Islet of Langerhans (tissue), 1 donor: ENCODE measurements around the gene PLPP4.

Source experiments
- FAIRE-seq: peaks from one replicate; lab custom pipeline; 2011; peaks lifted over from hg19 to GRCh38; lab: Jason Lieb, UNC

Gene PLPP4

DNA sequence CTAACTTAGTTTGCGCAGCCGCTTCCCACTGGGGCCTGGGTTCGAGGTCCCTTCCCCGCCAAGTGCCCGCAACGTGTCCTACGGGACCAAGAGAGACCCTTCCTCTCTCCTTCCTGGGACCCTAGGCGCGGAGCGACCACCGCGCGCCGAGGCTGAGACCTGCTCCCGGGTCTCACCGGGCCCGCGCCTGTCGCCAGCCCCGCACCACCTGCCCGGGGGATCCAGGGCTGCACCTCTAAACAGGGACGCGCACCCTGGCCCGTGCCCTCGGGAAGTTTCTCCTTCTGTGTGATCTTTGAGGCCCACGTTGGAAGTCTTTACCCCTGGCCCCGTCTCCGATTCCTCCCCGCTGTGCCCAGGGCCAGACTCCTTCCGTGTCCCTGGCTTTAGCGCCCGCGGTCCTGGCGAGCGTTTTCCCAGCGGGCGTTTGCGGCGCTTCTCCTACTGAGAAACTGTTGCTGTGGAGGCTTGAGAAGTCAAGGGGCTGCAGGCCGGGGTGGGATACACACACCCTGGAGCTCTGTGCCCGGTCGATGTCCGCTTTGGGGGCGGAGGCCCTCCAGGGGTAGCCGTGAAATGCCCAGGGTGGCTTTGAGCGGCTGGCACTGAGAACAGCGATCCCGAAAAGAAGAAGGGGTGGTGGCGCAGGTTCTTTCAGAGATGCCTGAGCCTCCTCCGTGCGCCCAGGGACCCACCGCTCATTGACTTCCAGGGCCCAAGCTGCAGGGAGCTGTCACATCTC is 575 bp downstream of the PLPP4 start:
- no peak for FAIRE-seq

DNA sequence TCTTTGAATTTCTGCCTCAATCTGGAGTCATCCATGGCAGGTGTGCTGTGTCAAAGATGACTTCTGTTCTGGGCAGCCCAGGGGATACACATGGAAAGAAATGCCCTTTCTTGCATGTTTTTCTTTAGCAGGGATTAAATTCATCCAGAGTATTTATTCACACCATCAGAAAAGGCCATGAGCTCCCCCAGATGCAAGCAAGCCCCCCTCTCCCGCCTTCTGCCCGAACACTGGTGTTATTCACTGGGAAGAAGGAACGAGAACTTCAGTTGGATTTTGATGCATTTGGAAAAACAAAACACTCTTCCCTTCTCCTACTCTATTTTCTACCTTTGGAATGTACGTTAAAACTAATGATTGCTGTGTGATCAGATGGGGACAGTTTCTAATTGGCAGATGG is 1.4 kb downstream of the PLPP4 start:
- FAIRE-seq = no peak

DNA sequence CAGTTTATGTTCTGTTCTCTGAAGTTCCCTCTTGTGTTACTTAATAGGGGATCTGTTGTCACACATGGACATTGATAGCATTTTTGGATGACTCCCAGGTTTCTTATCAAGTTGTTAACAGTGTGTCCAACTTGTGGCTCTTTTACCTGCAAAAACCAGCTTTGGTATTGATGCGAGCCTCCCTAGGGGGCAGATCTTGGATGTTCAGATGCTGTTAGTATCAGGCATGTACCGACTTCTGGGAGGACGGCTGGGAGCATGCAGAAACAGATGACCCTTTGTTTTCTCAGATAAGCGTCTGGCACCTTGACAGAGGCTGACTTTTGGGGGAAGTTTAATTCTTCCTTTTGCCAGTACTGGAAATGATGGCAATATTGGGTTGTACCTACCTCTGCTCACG is 2.2 kb downstream of the PLPP4 start:
- no peak for FAIRE-seq

DNA sequence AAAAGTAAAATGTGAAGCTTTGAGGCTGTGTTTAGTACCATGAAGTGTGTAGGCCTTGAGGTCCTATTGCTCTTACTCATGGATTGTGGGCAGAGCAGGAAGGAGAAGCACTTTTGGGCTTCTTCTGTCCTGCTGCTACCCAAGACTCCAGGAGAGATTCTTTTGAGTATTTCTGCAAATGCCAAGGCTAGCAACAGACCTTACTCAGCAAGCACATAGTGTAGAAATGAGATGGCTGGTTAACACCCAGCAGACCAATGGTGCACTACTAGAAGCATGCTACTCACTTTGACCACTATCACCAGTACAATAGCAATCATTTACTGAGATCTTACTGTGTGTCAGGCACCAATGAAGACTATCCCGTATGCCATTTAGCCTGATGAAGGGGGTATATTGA is 3.2 kb downstream of the PLPP4 start:
- FAIRE-seq = no peak

DNA sequence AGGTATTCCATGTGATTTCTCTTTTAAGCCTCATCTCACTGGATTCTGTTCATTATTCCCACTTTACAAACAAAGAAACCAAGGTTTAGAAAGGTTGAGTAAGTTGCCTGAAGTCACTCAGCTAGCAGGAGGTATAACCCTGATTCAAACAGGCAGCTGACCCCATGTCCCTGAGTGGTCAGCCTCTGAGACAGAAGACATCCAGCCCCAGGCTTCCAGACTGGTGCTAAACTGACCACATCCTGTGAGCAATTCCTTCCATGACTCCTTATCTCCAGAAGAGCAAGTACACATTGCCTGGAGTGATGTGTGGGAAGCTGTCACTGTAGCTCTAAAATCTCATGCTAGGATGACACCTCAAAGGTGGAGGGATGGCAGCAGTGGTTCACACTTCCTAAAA is 3.7 kb downstream of the PLPP4 start:
- FAIRE-seq = no peak

GRCh38 chr10:120462018-120462682 is 5.1 kb downstream of the PLPP4 start:
- FAIRE-seq = no peak

GRCh38 chr10:120465138-120465537 is 8.1 kb downstream of the PLPP4 start:
- no peak for FAIRE-seq

DNA sequence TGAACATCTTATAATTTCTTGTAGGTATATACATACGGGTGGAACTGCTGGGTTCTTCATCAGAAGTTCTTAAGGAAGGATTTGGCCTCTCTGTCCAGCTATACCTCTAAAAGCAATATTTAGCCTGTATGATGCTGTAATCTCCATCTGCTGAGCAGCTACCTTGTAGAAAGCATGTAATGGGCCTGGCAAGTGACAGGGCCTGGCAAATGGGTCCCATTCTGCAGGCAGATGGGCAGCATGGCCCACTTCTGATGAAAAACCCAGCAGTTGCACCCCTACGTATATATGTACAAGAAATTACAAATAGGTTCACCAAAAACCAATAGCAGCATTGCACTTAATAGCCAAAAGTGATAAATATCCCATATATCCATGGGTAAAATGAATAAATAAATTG is 9.0 kb downstream of the PLPP4 start:
- no peak for FAIRE-seq

GRCh38 chr10:120473593-120473992 is 16.6 kb downstream of the PLPP4 start:
- no peak for FAIRE-seq

DNA sequence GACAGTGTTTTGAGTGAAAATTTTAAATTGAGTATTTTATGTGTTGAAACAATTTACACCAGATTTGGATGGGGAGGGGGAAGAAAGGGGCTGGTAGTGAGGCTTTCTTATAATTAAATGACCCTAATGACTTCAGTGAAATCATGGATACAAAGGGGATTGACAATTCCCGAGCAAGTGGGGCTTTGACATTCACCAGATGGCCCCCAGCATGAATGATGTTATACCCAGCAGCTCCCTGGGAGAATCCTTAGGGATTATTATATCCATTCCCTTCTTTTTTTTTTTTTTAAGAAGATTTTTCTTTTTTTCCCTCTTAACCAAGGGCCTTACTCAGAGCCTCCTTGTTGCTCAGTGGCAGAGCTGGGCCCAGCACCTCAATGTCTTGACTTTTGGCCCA is 17.9 kb downstream of the PLPP4 start:
- no peak for FAIRE-seq

GRCh38 chr10:120475844-120476791 is 19.1 kb downstream of the PLPP4 start:
- FAIRE-seq = no peak

DNA sequence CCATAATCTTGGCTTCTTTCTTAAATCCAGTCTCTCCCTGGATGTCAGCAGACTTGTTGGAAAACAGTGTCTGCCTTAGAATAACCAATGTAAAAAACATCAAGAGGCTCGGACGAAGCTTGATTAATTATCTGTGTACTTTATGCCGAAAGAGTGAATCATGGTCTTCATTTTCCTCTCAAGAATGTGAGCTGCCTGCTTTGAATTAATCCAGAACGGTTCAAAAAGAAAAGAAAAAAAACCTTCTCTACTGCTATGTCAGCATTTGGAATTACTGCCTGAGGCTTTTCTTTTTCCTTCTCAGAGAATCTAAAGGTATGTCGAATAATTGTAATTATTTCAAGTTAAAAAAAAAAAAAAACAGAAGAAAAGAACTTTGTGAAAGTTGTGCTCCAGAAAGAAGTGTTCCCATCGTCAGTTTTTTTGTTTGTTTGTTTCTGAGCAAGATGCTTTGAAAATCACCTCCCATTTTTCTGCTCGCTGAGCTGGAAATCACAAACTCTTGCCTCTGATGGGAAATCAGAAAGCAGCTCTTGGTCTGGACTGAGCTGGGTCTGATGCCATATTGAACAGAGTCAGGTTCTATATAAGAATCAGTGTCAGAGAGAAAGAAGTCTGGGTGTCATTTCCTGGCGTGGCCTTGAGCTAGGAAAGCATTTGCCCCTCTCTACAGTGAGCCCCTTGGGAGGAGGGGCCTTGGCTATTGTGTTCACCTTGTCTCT is 20.2 kb downstream of the PLPP4 start:
- no peak for FAIRE-seq

GRCh38 chr10:120477743-120478141 is 20.7 kb downstream of the PLPP4 start:
- no peak for FAIRE-seq

GRCh38 chr10:120478386-120478785 is 21.4 kb downstream of the PLPP4 start:
- FAIRE-seq = no peak

- FAIRE-seq = no peak
Measured at GRCh38 chr10:120479506-120479905, 22.5 kb downstream of the PLPP4 start.

GRCh38 chr10:120480065-120480600 is 23.1 kb downstream of the PLPP4 start:
- FAIRE-seq = no peak

GRCh38 chr10:120480848-120481247 is 23.8 kb downstream of the PLPP4 start:
- FAIRE-seq = no peak

DNA sequence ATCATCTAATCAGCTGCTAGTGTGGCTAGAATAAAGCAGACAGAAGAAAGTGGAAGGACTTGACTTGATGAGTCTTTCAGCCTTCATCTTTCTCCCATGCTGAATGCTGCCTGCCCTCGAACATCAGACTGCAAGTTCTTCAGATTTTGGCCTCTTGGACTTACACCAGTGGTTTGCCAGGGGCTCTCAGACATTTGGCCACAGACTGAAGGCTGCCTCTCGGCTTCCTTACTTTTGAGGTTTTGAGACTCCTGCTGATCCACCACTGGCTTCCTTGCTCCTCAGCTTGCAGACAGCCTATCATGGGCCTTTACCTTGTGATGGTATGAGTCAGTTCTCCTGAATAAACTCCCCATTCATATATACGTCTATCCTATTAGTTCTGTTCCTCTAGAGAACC is 26.0 kb downstream of the PLPP4 start:
- FAIRE-seq = no peak

GRCh38 chr10:120483651-120484301 is 26.7 kb downstream of the PLPP4 start:
- no peak for FAIRE-seq

GRCh38 chr10:120485946-120486345 is 28.9 kb downstream of the PLPP4 start:
- no peak for FAIRE-seq

DNA sequence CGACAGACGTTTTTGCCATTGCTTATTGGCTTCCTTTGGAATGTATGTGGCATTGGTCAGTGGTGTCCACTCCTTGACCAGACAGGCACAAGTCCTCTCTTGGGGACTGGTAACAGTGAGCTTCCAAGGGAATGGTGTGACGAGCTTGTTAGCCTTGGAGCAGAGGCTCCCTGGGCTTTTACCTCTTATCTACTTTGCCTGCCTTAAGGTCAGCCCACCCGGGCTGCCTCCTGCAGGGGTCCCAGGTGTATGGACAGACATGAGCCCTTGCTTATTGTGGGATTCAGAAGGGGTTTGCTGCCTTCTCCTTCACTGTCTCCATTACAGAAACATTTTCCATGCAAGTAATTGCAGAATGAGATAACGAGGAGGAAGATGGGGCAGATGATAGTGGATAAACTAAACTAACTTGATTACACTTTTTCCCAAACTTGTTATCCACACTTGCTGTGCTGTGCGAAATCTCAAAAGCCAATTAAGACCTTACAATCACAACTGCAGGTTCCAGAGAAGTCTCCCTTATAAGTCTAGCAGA is 29.7 kb downstream of the PLPP4 start:
- FAIRE-seq = no peak
